Stimulated activated naive CD8-positive, alpha-beta T cell treated with anti-CD3 and anti-CD28 coated beads, Interleukin-15, Interleukin-2, amounts not matched to agents 100 ng/mL and 50 ng/mL, for 24 hours (primary cell): Measurements from ENCODE around the gene TRANK1.
"Not testable (repeated sequence)": the region's sequence is repeated elsewhere in the genome, so short reads cannot be mapped to it uniquely, and the experiment has no call there.

Experiments
- H3K27ac Mint-ChIP-seq: one replicate; pipeline ENCODE4 v1.8.0; 2021; ENCODE audit warnings: mild to moderate bottlenecking, mixed read lengths
- H3K27me3 Mint-ChIP-seq: one replicate; pipeline ENCODE4 v1.8.0; 2021; ENCODE audit warnings: mixed read lengths
- H3K36me3 Mint-ChIP-seq: one replicate; pipeline ENCODE4 v1.8.0; 2021; ENCODE audit warnings: low read depth, mixed read lengths
- H3K4me1 Mint-ChIP-seq: one replicate; pipeline ENCODE4 v1.8.0; 2021; ENCODE audit warnings: low read depth, mixed read lengths
- H3K4me3 Mint-ChIP-seq: one replicate; pipeline ENCODE4 v1.8.0; 2021; ENCODE audit warnings: mild to moderate bottlenecking, mixed read lengths
- H3K9me3 Mint-ChIP-seq: one replicate; pipeline ENCODE4 v1.8.0; 2021; ENCODE audit warnings: mixed read lengths

Gene TRANK1

GRCh38 chr3:36942638-36943248 lies 2.1 kb downstream of the TRANK1 start:
- no peaks in the 10 kb centered on the region for H3K27me3 Mint-ChIP-seq
- H3K4me1 Mint-ChIP-seq, result peaks cover 30% of the 10 kb centered on the region
- H3K36me3 Mint-ChIP-seq, result peaks cover 11% of the 10 kb centered on the region
- H3K27ac Mint-ChIP-seq, result no peak overlapping the region
- peaks cover 2% of the 10 kb centered on the region for H3K9me3 Mint-ChIP-seq
- no peak overlapping the region for H3K4me3 Mint-ChIP-seq

- Mint-ChIP-seq H3K9me3 (no peaks in the 10 kb centered on the region), H3K4me3 (no peak overlapping the region), H3K4me1 (peaks cover 25% of the 10 kb centered on the region), H3K27me3 (no peaks in the 10 kb centered on the region), H3K36me3 (peaks cover under 1% of the 10 kb centered on the region), H3K27ac (no peak overlapping the region)
These were observed 3.2 kb downstream of the TRANK1 start for GRCh38 chr3:36941658-36942057.

GRCh38 chr3:36941162-36941561 lies 3.7 kb downstream of the TRANK1 start:
- no peaks in the 10 kb centered on the region for H3K36me3 Mint-ChIP-seq
- no peaks in the 10 kb centered on the region for H3K9me3 Mint-ChIP-seq
- H3K27ac Mint-ChIP-seq, result no peak overlapping the region
- no peak overlapping the region for H3K4me3 Mint-ChIP-seq
- H3K4me1 Mint-ChIP-seq, result peaks cover 25% of the 10 kb centered on the region
- no peaks in the 10 kb centered on the region for H3K27me3 Mint-ChIP-seq

- Mint-ChIP-seq H3K4me1 (peaks cover 11% of the 10 kb centered on the region), H3K9me3 (no peaks in the 10 kb centered on the region), H3K36me3 (no peaks in the 10 kb centered on the region), H3K27ac (no peak overlapping the region), H3K4me3 (no peak overlapping the region), H3K27me3 (no peaks in the 10 kb centered on the region)
These were observed 7.4 kb downstream of the TRANK1 start for GRCh38 chr3:36937492-36937891.

- H3K27me3 Mint-ChIP-seq, result no peaks in the 10 kb centered on the region
- H3K27ac Mint-ChIP-seq, result no peak overlapping the region
- no peaks in the 10 kb centered on the region for H3K4me1 Mint-ChIP-seq
- H3K4me3 Mint-ChIP-seq, result no peak overlapping the region
- H3K9me3 Mint-ChIP-seq, result no peaks in the 10 kb centered on the region
- peaks cover 4% of the 10 kb centered on the region for H3K36me3 Mint-ChIP-seq
These were observed 11.1 kb downstream of the TRANK1 start for GRCh38 chr3:36933540-36934296.

- not testable (repeated sequence) for H3K27ac Mint-ChIP-seq, H3K9me3 Mint-ChIP-seq, H3K27me3 Mint-ChIP-seq, H3K4me3 Mint-ChIP-seq, H3K4me1 Mint-ChIP-seq, H3K36me3 Mint-ChIP-seq
These were observed 13.4 kb downstream of the TRANK1 start for GRCh38 chr3:36931424-36931823.

- H3K27me3 Mint-ChIP-seq, result no peaks in the 10 kb centered on the region
- no peak overlapping the region for H3K4me3 Mint-ChIP-seq
- H3K9me3 Mint-ChIP-seq, result no peaks in the 10 kb centered on the region
- H3K4me1 Mint-ChIP-seq, result peaks cover 4% of the 10 kb centered on the region
- no peak overlapping the region for H3K27ac Mint-ChIP-seq
- peaks cover 8% of the 10 kb centered on the region for H3K36me3 Mint-ChIP-seq
These were observed 16.6 kb downstream of the TRANK1 start for GRCh38 chr3:36928220-36928619.

- H3K9me3 Mint-ChIP-seq, result peaks cover 1% of the 10 kb centered on the region
- no peaks in the 10 kb centered on the region for H3K27me3 Mint-ChIP-seq
- peaks cover 9% of the 10 kb centered on the region for H3K36me3 Mint-ChIP-seq
- peaks cover 11% of the 10 kb centered on the region for H3K4me1 Mint-ChIP-seq
- H3K27ac Mint-ChIP-seq, result no peak overlapping the region
- H3K4me3 Mint-ChIP-seq, result no peak overlapping the region
These were observed 18.5 kb downstream of the TRANK1 start for GRCh38 chr3:36926292-36926897.

GRCh38 chr3:36924744-36925521 lies 19.9 kb downstream of the TRANK1 start:
- Mint-ChIP-seq H3K4me1 (peaks cover 11% of the 10 kb centered on the region), H3K4me3 (peak overlapping the region; percentile 8), H3K9me3 (peaks cover 12% of the 10 kb centered on the region), H3K27ac (no peak overlapping the region), H3K36me3 (peaks cover 21% of the 10 kb centered on the region), H3K27me3 (no peaks in the 10 kb centered on the region)

- H3K4me1 Mint-ChIP-seq, result peaks cover 15% of the 10 kb centered on the region
- H3K4me3 Mint-ChIP-seq, result no peak overlapping the region
- no peak overlapping the region for H3K27ac Mint-ChIP-seq
These were observed 20.7 kb downstream of the TRANK1 start for GRCh38 chr3:36923981-36924743.

GRCh38 chr3:36923523-36923943 lies 21.3 kb downstream of the TRANK1 start:
- Mint-ChIP-seq H3K4me3 (no peak overlapping the region), H3K9me3 (peaks cover 17% of the 10 kb centered on the region), H3K36me3 (peaks cover 18% of the 10 kb centered on the region), H3K4me1 (peaks cover 21% of the 10 kb centered on the region), H3K27ac (no peak overlapping the region), H3K27me3 (no peaks in the 10 kb centered on the region)

More at GRCh38 chr3:36923981-36924743, 20.7 kb downstream of the TRANK1 start:
- H3K9me3 Mint-ChIP-seq, result peaks cover 17% of the 10 kb centered on the region
- H3K27me3 Mint-ChIP-seq, result no peaks in the 10 kb centered on the region
- peaks cover 18% of the 10 kb centered on the region for H3K36me3 Mint-ChIP-seq

- H3K27ac Mint-ChIP-seq, result no peak overlapping the region
- H3K4me1 Mint-ChIP-seq, result peaks cover 41% of the 10 kb centered on the region
- H3K36me3 Mint-ChIP-seq, result peaks cover 13% of the 10 kb centered on the region
- H3K4me3 Mint-ChIP-seq, result no peak overlapping the region
- H3K9me3 Mint-ChIP-seq, result peaks cover 17% of the 10 kb centered on the region
- no peaks in the 10 kb centered on the region for H3K27me3 Mint-ChIP-seq
These were observed 23.8 kb downstream of the TRANK1 start for GRCh38 chr3:36920884-36921567.

GRCh38 chr3:36919439-36920160 lies 25.3 kb downstream of the TRANK1 start:
- Mint-ChIP-seq H3K4me3 (no peak overlapping the region), H3K27ac (no peak overlapping the region), H3K4me1 (peaks cover 41% of the 10 kb centered on the region)

More at GRCh38 chr3:36919439-36920160, 25.3 kb downstream of the TRANK1 start:
- Mint-ChIP-seq H3K27me3 (no peaks in the 10 kb centered on the region), H3K36me3 (peaks cover 13% of the 10 kb centered on the region), H3K9me3 (peaks cover 17% of the 10 kb centered on the region)
